K562 (cell line): ENCODE measurements around the gene NAT14. TPM values are rescaled to one million over a fixed set of nuclear protein-coding genes. Genes with fewer than 3 reads are reported as not detected.
A peak's percentile ranks its signal among the peaks of the same experiment; 100 is the strongest.

Experiments used
- ATAC-seq: fragments of 200-7000 bp; cut with Tn5 transposase; 3 replicates; pipeline ENCODE4 v1.9.1; 2020; ENCODE audit warnings: moderate library complexity
- BruUV-seq: library from RNA; stranded (reverse); fragments of 400-500 nt; replicated peaks from 2 replicates; lab custom pipeline; 2021; lab: Mats Ljungman, UMichigan
- CTCF ChIA-PET: fragments of 300-600 bp; formaldehyde crosslinking; extraction: SDS; loops from one replicate; lab custom pipeline; 2021; ENCODE audit warnings: low intra/inter-chr PET ratio; lab: Yijun Ruan, JAX
- POLR2A ChIA-PET: fragments of 300-600, 350-650 bp; sonication (Branson Sonifier 250); formaldehyde crosslinking; extraction: SDS; loops from one replicate; lab custom pipeline; 2021; ENCODE audit warnings: antibody characterized with exemption, inconsistent platforms; lab: Yijun Ruan, JAX
- DNase-seq, 4 experiments: peaks; one replicate each; pipeline versions ENCODE4 v3.0.0 to v3.0.0-alpha.2; 2011 to 2018; ENCODE audit warnings: low spot score in 3 of 4, mixed read lengths in 3 of 4; ENCODE audit errors: extremely low read depth in 1 of 4
- FAIRE-seq: peaks from 2 replicates; lab custom pipeline; 2011; peaks lifted over from hg19 to GRCh38; lab: Jason Lieb, UNC
- H2AFZ ChIP-seq: 2 replicates; pipeline ENCODE4 v1.6.0; 2011; ENCODE audit warnings: low read depth, low read length, control low read depth, inconsistent platforms
- H3K27ac ChIP-seq: fragments of 200-600 bp; 3 replicates; pipeline ENCODE4 v1.8.0; 2011; ENCODE audit warnings: low read depth, mild to moderate bottlenecking, control low read depth, inconsistent platforms, low read length, moderate library complexity, mixed read lengths; ENCODE audit errors: extremely low read depth
- H3K27me3 ChIP-seq, 2 experiments: fragments of 300-600 bp in 1 of 2; 2 replicates in 1 of 2; 3 replicates in 1 of 2; pipeline versions ENCODE4 v1.6.0 to v1.8.0; 2011; ENCODE audit warnings: inconsistent platforms in 2 of 2, low read length in 2 of 2, mild to moderate bottlenecking in 1 of 2, mixed read lengths in 1 of 2, moderate library complexity in 1 of 2; ENCODE audit not compliant: control insufficient read depth in 2 of 2, insufficient read depth in 2 of 2
- H3K36me3 ChIP-seq: fragments of 300-600 bp; 3 replicates; pipeline ENCODE4 v1.8.0; 2011; ENCODE audit warnings: mild to moderate bottlenecking, low read length, inconsistent platforms; ENCODE audit not compliant: control insufficient read depth, insufficient read depth
- H3K4me1 ChIP-seq, 2 experiments: fragments of 200-600 bp in 1 of 2; replicated peaks in 1 of 2; 2 replicates in 1 of 2; 3 replicates in 1 of 2; pipeline versions ENCODE4 v1.5.1 to v1.8.0; 2011; ENCODE audit warnings: inconsistent platforms in 2 of 2, low read length in 2 of 2, mild to moderate bottlenecking in 1 of 2, mixed read lengths in 1 of 2, moderate library complexity in 1 of 2; ENCODE audit not compliant: control insufficient read depth in 2 of 2, insufficient read depth in 2 of 2
- H3K4me2 ChIP-seq: 2 replicates; pipeline ENCODE4 v1.6.1; 2011; ENCODE audit warnings: low read length, control low read depth, inconsistent platforms, mixed read lengths; ENCODE audit not compliant: insufficient read depth
- H3K4me3 ChIP-seq: fragments of 200-600 bp; sonication (generic), shearing (Covaris generic); 2 replicates; pipeline ENCODE4 v1.5.1; 2016; ENCODE audit warnings: control low read depth, inconsistent platforms
- H3K79me2 ChIP-seq: fragments of 200-600 bp; 3 replicates; pipeline ENCODE4 v1.8.0; 2011; ENCODE audit warnings: low read length, inconsistent platforms; ENCODE audit not compliant: control insufficient read depth, insufficient read depth
- H3K9ac ChIP-seq, 2 experiments: 2 replicates each; pipeline versions ENCODE4 v1.6.0 to v1.6.1; 2011; ENCODE audit warnings: low read depth in 2 of 2, low read length in 2 of 2, control low read depth in 1 of 2, inconsistent platforms in 1 of 2, mild to moderate bottlenecking in 1 of 2, mixed read lengths in 1 of 2; ENCODE audit not compliant: insufficient read depth in 1 of 2
- H3K9me1 ChIP-seq: one replicate; pipeline ENCODE4 v1.6.0; 2011; ENCODE audit warnings: inconsistent platforms, mild to moderate bottlenecking, low read length, moderate library complexity; ENCODE audit not compliant: control insufficient read depth, insufficient read depth
- H3K9me3 ChIP-seq: replicated peaks from 2 replicates; pipeline ENCODE4 v1.5.1; 2011; ENCODE audit warnings: low read depth, low read length, inconsistent platforms; ENCODE audit not compliant: control insufficient read depth, insufficient read depth
- H4K20me1 ChIP-seq: replicated peaks from 2 replicates; pipeline ENCODE4 v1.6.1; 2011; ENCODE audit warnings: low read length, inconsistent platforms, mixed read lengths; ENCODE audit not compliant: control insufficient read depth, insufficient read depth
- COPS2 ChIP-seq: fragments of 450-650 bp; conservative IDR thresholded peaks from 2 replicates; pipeline ENCODE4 v1.6.1; 2016; ENCODE audit warnings: mild to moderate bottlenecking, moderate library complexity
- DIDO1 ChIP-seq: fragments of 450-650 bp; IDR thresholded peaks from 2 replicates; pipeline ENCODE4 v1.6.1; 2016; ENCODE audit warnings: low read depth, missing biosample characterization, missing genetic modification characterization
- ELF4 ChIP-seq: fragments of 450-650 bp; formaldehyde crosslinking; IDR thresholded peaks from 2 replicates; pipeline ENCODE4 v1.4.0; 2022; ENCODE audit warnings: missing genetic modification characterization
- FOXA3 ChIP-seq, 2 experiments: fragments of 450-650 bp in 1 of 2; sonication (generic) in 1 of 2; formaldehyde crosslinking; IDR thresholded peaks in 1 of 2; conservative IDR thresholded peaks in 1 of 2; 2 replicates each; pipeline versions ENCODE4 v1.4.0 to v1.8.0; 2020 to 2022; ENCODE audit warnings: mild to moderate bottlenecking in 2 of 2, missing genetic modification reagents in 1 of 2
- HDAC8 ChIP-seq: fragments of 450-650 bp; IDR thresholded peaks from 2 replicates; pipeline ENCODE4 v1.6.1; 2016; ENCODE audit warnings: mild to moderate bottlenecking, missing genetic modification characterization, moderate library complexity, missing compliant biosample characterization
- HEY1 ChIP-seq: fragments of 250-450 bp; sonication (Bioruptor Pico); IDR thresholded peaks from 2 replicates; pipeline ENCODE4 v1.5.0; 2020; ENCODE audit warnings: mild to moderate bottlenecking, moderate library complexity, borderline replicate concordance
- HMGN3 ChIP-seq: IDR thresholded peaks from 2 replicates; pipeline ENCODE4 v1.6.1; 2011; ENCODE audit warnings: borderline replicate concordance, low read depth, mild to moderate bottlenecking, mixed read lengths, low read length; ENCODE audit not compliant: insufficient read length; ENCODE audit errors: extremely low read depth
- NEUROD1 ChIP-seq: fragments of 150-350 bp; IDR thresholded peaks from 2 replicates; pipeline ENCODE4 v1.6.1; 2014; ENCODE audit warnings: borderline replicate concordance, low read length, low read depth; ENCODE audit not compliant: partially characterized antibody
- NR2F6 ChIP-seq: fragments of 450-650 bp; formaldehyde crosslinking; IDR thresholded peaks from 2 replicates; pipeline ENCODE4 v1.4.0; 2020; ENCODE audit warnings: mild to moderate bottlenecking
- NRF1 ChIP-seq, 2 experiments: fragments of 450-650 bp; IDR thresholded peaks in 1 of 2; conservative IDR thresholded peaks in 1 of 2; 2 replicates each; pipeline ENCODE4 v1.6.1; 2014; ENCODE audit warnings: mild to moderate bottlenecking in 2 of 2
- PHF21A ChIP-seq: fragments of 450-650 bp; IDR thresholded peaks from 2 replicates; pipeline ENCODE4 v1.6.1; 2017; ENCODE audit warnings: low read depth, borderline replicate concordance
- SMAD4 ChIP-seq: fragments of 250-450 bp; sonication (Bioruptor Pico); conservative IDR thresholded peaks from 2 replicates; pipeline ENCODE4 v1.8.0; 2021; ENCODE audit warnings: inconsistent platforms, mild to moderate bottlenecking, moderate library complexity
- ZKSCAN8 ChIP-seq: fragments of 200-800 bp; sonication (Bioruptor generic); IDR thresholded peaks from 2 replicates; pipeline ENCODE4 v1.6.1; 2016; ENCODE audit warnings: missing genetic modification characterization, missing compliant biosample characterization
- ZNF445 ChIP-seq: fragments of 250-450 bp; sonication (Bioruptor Pico); IDR thresholded peaks from 2 replicates; pipeline ENCODE4 v1.4.0; 2020; ENCODE audit warnings: low read depth, mild to moderate bottlenecking, moderate library complexity
- WGBS: fragments of 100-300 bp; shearing (Covaris generic); methylation state at CpG from one replicate; pipeline ENCODE4 v1.1.6; 2016; ENCODE audit warnings: low coverage, mixed read lengths; ENCODE audit not compliant: insufficient coverage; ENCODE audit errors: missing lambda C conversion rate; 5-methylcytosine and 5-hydroxymethylcytosine counted together
- in situ Hi-C: fragments of 300-500 bp; cut with MboI; formaldehyde crosslinking; loops from 4 replicates; pipeline ENCODE4 v1.15.0; 2018; ENCODE audit warnings: inconsistent platforms, mixed read lengths
- intact Hi-C: fragments of 100-400 bp; cut with micrococcal nuclease; formaldehyde crosslinking; loops from 2 replicates; pipeline ENCODE4 v1.14.2; 2022
- polyA plus RNA-seq, 8 experiments: library from polyadenylated mRNA; depleted of rRNA in 4 of 8; stranded (reverse) in 5 of 8; unstranded in 3 of 8; fragments of >200 nt; fragmentation: Nextera tagmentation in 2 of 8; fragmentation: Illumina TruSeq in 1 of 8; extraction: Ambion mirVana in 2 of 8; extraction: Trizol in 1 of 8; gene quantifications; 2 replicates each; pipeline versions ENCODE4 v1.2.1 to v1.2.3, GENCODE V29; 2011 to 2014; ENCODE audit warnings: inconsistent platforms in 1 of 8, missing spikeins in 1 of 8
- total RNA-seq, 7 experiments: library from RNA; depleted of rRNA in 6 of 7; stranded (reverse); fragments of >200 nt in 6 of 7; fragmentation: Illumina TruSeq in 2 of 7; extraction: Trizol in 2 of 7; gene quantifications; 2 replicates each; pipeline versions ENCODE4 v1.2.1 to v1.2.3, GENCODE V29; 2011 to 2021; ENCODE audit warnings: low replicate concordance in 1 of 7
- TF ChIP-seq, protein P1 (sequence below): fragments of 250-450 bp; sonication (Bioruptor Pico); IDR thresholded peaks from 2 replicates; pipeline ENCODE4 v1.8.0; 2021; ENCODE audit warnings: mild to moderate bottlenecking, moderate library complexity
- TF ChIP-seq, protein P2 (sequence below): sonication (generic); formaldehyde crosslinking; IDR thresholded peaks from 2 replicates; pipeline ENCODE4 v1.8.0; 2022; ENCODE audit warnings: mild to moderate bottlenecking, missing genetic modification reagents

NAT14 gene
- total and polyA plus RNA-seq, 9 of the 15 experiments (the other 6 are each of a cell fraction or from before 2014, with no cell fraction given) = 2.4 to 77.0 (median 26.7) TPM

DNA sequence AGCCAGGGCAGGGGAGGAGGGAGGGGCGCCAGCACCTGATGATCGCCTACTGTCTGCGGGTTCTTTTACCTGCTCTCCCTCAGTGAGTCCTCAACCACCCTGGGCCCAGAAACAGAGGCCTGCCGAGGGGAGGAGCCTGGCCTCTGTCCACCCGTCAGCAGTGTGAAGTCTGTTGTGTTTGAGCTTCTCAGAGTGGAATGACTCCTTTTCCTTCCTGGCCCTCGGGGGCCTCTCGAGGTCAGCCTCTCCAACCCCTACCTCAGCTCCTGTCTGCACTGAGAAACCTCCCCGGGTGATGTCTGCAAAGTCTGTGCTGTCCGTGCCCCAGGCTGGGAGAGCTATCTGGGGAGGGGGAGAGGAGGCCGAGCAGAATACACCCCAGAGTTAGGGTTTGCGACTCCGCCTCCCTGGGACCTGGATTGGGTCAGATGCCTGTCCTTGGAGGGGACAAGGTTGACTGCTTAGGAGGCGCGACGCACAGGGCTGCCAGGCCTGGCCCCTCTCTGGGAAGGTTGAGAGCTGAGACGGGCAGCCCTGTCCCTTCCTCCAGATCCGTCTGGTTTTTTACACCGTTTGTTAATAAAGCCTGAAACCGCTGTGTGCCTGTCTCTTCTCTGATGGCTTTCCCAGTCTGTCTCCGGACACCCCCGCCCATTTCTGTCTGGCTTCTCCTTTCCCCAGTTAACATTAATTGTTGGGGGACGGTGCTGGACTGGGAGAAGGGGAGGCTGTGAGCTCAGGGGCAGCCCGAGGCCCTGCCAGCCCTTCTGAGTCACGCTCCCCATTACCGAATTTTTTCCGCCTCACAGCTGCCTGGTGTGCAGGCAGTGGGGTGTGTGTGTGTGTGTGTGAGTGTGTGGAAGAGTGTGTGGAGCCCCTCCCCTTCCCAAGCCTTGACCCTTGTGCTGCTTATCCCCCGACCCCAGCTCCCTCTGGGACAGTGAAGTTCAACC, 2.3 kb downstream of the NAT14 start:
- Histone ChIP-seq H3K36me3 (peaks cover 21% of the 10 kb centered on the region; the same call in 2 of the 3 replicates), H3K79me2 (peaks cover 12% of the 10 kb centered on the region; the same call in 2 of the 3 replicates), H3K4me2 (peak overlapping the region; percentile 45), H3K9me3 (no peaks in the 10 kb centered on the region), H4K20me1 (no peaks in the 10 kb centered on the region), H3K9me1 (no peaks in the 10 kb centered on the region), H3K4me1 (peaks cover 25 to 88% of the 10 kb centered on the region in 2 experiments), H3K9ac (peak overlapping the region; percentile 42 to 98), H2AFZ (no peak overlapping the region), H3K27me3 (peaks cover 0 to 3% of the 10 kb centered on the region in 2 experiments; a peak in 1 of 5 replicates), H3K27ac (peak overlapping the region; percentile 72; the same call in 2 of the 3 replicates), H3K4me3 (no peak overlapping the region)
- peak; percentile 77 for FAIRE-seq
- 27% methylated on average over 20 of the region's 27 CpGs for WGBS
- peak; percentile 9 for ATAC-seq
- peak; percentile 28 to 74 (median 44) for DNase-seq
- TSS peak; percentile 76 for BruUV-seq
- POLR2A ChIA-PET = interaction anchor here (0.6 to 3.6 kb wide), 8 partner anchors 11 to 591 kb away, joined by 3 to 30 read pairs (median 4); partner anchors contain the start of genes FIZ1 and ZNF628
- intact Hi-C loops = no loop called here
- CTCF ChIA-PET = no interaction called here
- in situ Hi-C loops = no loop called here
- TF ChIP-seq ZKSCAN8 (CRISPR knock-in tag) (no peak), SMAD4 (CRISPR knock-in tag) (0 out of 2 replicates have a peak, but pooled peaks have one; percentile 31), ELF4 (CRISPR knock-in tag) (peak; percentile 8; the same call in 1 of the 2 replicates), ZNF445 (CRISPR knock-in tag) (no peak), COPS2 (no peak), NR2F6 (CRISPR knock-in tag) (no peak), HEY1 (no peak), HMGN3 (peak; percentile 13), HDAC8 (no peak), NEUROD1 (no peak), PHF21A (no peak), NRF1 (conservative IDR thresholded peaks at IDR 0.05 in 1 of 2, IDR thresholded peaks at IDR 0.05 in 1 of 2) (peak in 1 of 2 experiments; percentile 11; a peak in 1 of 4 replicates), FOXA3 (CRISPR knock-in tag; conservative IDR thresholded peaks at IDR 0.05 in 1 of 2, IDR thresholded peaks at IDR 0.05 in 1 of 2) (no peak), DIDO1 (no peak)
- TF ChIP-seq, protein P1, sequence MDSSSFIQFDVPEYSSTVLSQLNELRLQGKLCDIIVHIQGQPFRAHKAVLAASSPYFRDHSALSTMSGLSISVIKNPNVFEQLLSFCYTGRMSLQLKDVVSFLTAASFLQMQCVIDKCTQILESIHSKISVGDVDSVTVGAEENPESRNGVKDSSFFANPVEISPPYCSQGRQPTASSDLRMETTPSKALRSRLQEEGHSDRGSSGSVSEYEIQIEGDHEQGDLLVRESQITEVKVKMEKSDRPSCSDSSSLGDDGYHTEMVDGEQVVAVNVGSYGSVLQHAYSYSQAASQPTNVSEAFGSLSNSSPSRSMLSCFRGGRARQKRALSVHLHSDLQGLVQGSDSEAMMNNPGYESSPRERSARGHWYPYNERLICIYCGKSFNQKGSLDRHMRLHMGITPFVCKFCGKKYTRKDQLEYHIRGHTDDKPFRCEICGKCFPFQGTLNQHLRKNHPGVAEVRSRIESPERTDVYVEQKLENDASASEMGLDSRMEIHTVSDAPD (CRISPR knock-in tag) = no peak
- TF ChIP-seq, protein P2, sequence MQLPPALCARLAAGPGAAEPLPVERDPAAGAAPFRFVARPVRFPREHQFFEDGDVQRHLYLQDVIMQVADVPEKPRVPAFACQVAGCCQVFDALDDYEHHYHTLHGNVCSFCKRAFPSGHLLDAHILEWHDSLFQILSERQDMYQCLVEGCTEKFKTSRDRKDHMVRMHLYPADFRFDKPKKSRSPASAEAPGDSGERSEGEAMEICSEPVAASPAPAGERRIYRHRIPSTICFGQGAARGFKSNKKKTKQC (CRISPR knock-in tag) = 0 out of 2 replicates have a peak, but pooled peaks have one; percentile 24
